Mesothelial cell of epicardium (in vitro differentiated cells): ENCODE data around the gene SH3RF3. TPM values are rescaled to one million over a fixed set of nuclear protein-coding genes. Genes with fewer than 3 reads are reported as not detected.

Experiments
- DNase-seq, 2 experiments: peaks; one replicate each; pipeline ENCODE4 v3.0.0; 2021; ENCODE audit warnings: low spot score in 2 of 2; ENCODE audit not compliant: unreplicated experiment in 2 of 2
- H3K27ac Mint-ChIP-seq: 2 replicates; pipeline ENCODE4 v1.8.0; 2021; ENCODE audit warnings: mixed read lengths
- H3K27me3 Mint-ChIP-seq: 2 replicates; pipeline ENCODE4 v1.8.0; 2021; ENCODE audit warnings: low read depth, mixed read lengths
- H3K36me3 Mint-ChIP-seq: 2 replicates; pipeline ENCODE4 v1.8.0; 2021; ENCODE audit warnings: mixed read lengths
- H3K4me1 Mint-ChIP-seq: 2 replicates; pipeline ENCODE4 v1.8.0; 2021; ENCODE audit warnings: mixed read lengths
- H3K4me3 Mint-ChIP-seq: 2 replicates; pipeline ENCODE4 v1.8.0; 2021; ENCODE audit warnings: mild to moderate bottlenecking, moderate library complexity, mixed read lengths
- H3K9me3 Mint-ChIP-seq: 2 replicates; pipeline ENCODE4 v1.8.0; 2021; ENCODE audit warnings: mixed read lengths
- CTCF ChIP-seq: fragments of 200-600 bp; sonication (generic); IDR thresholded peaks from one replicate; pipeline ENCODE4 v1.5.0; 2021; ENCODE audit warnings: antibody characterized with exemption; ENCODE audit not compliant: unreplicated experiment
- total RNA-seq: library from RNA; stranded (reverse); gene quantifications from 3 replicates; pipeline ENCODE4 v1.2.1, GENCODE V29; 2021

SH3RF3 gene
- total RNA-seq, 1 donor from 2014 or later = 2.7 TPM

DNA sequence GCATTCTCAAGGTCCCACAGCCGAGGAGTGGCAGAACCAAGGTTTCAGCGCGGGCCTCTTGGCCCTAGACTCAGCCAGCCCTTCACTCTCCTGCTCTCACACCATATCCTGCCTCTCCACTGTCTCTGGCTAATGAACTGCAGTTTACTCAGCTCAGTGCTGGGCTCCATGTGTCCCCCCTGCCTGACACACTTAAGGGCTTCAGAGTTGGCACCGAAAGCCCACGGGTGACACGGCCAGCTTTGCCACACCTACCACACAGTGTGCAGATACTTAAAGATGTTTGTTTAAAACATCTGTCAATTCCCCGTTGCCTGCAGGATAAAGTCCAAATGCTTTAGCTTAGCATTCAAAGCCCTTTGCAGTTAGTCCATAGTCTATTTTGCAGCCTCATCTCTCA is 243.6 kb downstream of the SH3RF3 start:
- Mint-ChIP-seq H3K9me3 (no peaks in the 10 kb centered on the region), H3K4me3 (no peak overlapping the region), H3K36me3 (no peaks in the 10 kb centered on the region), H3K27me3 (peaks cover 2% of the 10 kb centered on the region), H3K27ac (no peak overlapping the region), H3K4me1 (peaks cover 2% of the 10 kb centered on the region)
- DNase-seq = peak in 1 of 2 experiments; percentile 24
- TF ChIP-seq CTCF = no peak

DNA sequence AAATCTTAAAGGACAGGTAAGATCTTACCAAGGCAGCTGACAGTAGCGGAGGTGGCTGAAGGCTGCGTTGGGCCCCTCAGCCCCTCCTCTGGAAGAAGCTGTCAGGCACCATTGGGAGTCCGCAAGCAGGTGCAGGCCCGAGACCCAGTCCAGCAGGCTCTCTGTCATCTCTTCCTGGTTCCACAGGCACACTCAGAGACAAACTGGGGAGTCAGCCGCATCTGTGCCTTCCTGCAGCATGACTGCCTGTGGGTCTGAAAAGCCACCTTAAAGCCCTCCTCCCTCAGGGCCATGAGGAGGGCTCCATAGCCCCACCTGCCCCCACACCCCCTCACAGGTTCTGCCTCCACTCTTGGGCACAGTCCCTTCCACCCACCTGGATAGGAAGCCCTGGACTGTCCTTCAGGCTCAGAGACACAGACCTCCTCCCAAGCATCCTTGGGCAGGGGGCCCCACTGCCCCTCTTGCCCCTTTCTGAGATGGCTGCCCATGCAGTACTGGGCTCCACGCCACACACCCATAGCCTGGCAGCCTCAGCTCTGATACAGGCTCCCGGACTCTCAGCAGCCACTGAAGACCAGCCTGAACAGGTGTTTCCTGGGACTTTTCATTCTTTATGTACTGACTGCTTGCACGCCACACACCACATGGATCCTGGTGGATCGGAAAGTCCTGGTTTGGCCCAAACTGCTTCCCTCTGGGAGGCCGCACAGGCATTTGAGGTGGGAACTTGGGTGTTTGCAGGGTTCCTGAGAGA is 245.0 kb downstream of the SH3RF3 start:
- H3K27ac Mint-ChIP-seq = no peak overlapping the region
- no peaks in the 10 kb centered on the region for H3K4me1 Mint-ChIP-seq
- no peaks in the 10 kb centered on the region for H3K9me3 Mint-ChIP-seq
- TF ChIP-seq CTCF = no peak
- H3K36me3 Mint-ChIP-seq = no peaks in the 10 kb centered on the region
- no peak overlapping the region for H3K4me3 Mint-ChIP-seq
- peak in 1 of 2 experiments; percentile 28 for DNase-seq
- H3K27me3 Mint-ChIP-seq = peaks cover 7% of the 10 kb centered on the region

- H3K4me1 Mint-ChIP-seq = no peaks in the 10 kb centered on the region
- no peaks in the 10 kb centered on the region for H3K36me3 Mint-ChIP-seq
- H3K27ac Mint-ChIP-seq = no peak overlapping the region
- H3K4me3 Mint-ChIP-seq = no peak overlapping the region
- peaks cover 9% of the 10 kb centered on the region for H3K27me3 Mint-ChIP-seq
- TF ChIP-seq CTCF = no peak
- H3K9me3 Mint-ChIP-seq = no peaks in the 10 kb centered on the region
- DNase-seq = peak in 1 of 2 experiments; percentile 29
Observed at GRCh38 chr2:109374548-109375130, 245.6 kb downstream of the SH3RF3 start.

DNA sequence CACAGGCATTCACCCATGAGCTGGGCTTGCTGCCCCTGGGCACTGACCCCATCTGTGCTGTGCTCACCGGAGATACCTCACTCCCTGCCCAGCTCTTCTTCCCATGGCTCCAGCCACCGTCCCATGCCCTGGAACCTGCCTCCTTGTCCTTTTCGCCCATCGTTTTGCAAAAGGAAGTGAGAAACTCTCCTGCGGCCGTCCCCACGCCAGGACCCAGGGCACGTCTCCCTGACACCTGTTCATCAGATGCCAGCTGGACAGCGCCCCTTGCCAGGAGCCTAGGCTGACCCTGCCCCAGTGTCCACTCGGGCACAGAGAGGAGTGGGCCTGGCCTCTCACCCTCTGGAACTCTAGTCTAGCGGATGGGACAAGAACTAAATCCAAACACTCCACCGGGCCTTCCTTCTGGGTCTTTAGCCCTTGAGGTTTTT is 246.1 kb downstream of the SH3RF3 start:
- H3K4me1 Mint-ChIP-seq = no peaks in the 10 kb centered on the region

GRCh38 chr2:109375656-109376055 is 246.7 kb downstream of the SH3RF3 start:
- Mint-ChIP-seq H3K27me3 (peaks cover 15% of the 10 kb centered on the region), H3K4me3 (no peak overlapping the region), H3K27ac (no peak overlapping the region), H3K4me1 (no peaks in the 10 kb centered on the region), H3K36me3 (no peaks in the 10 kb centered on the region), H3K9me3 (no peaks in the 10 kb centered on the region)
- no peak for DNase-seq
- no peak for TF ChIP-seq CTCF

More for the DNA sequence above, 246.1 kb downstream of the SH3RF3 start:
- H3K4me3 Mint-ChIP-seq = no peak overlapping the region
- peak in 1 of 2 experiments; percentile 21 for DNase-seq
- H3K9me3 Mint-ChIP-seq = no peaks in the 10 kb centered on the region
- H3K36me3 Mint-ChIP-seq = no peaks in the 10 kb centered on the region
- H3K27me3 Mint-ChIP-seq = peaks cover 13% of the 10 kb centered on the region
- H3K27ac Mint-ChIP-seq = no peak overlapping the region
- no peak for TF ChIP-seq CTCF
